ENCODE results near the gene ABLIM2.

- TF ChIP-seq CTCF (IDR thresholded peaks at IDR 0.05) = no peak
- no peak for TF ChIP-seq POLR2A (IDR thresholded peaks at IDR 0.05; ENCODE audit: low read depth)
Measured at GRCh38 chr4:8199594-8200301, 41.1 kb upstream of the ABLIM2 start.
